ENCODE results near the gene TOMM70. TPM values are rescaled to one million over a fixed set of nuclear protein-coding genes. Genes with fewer than 3 reads are reported as not detected.

Gene TOMM70
- polyA plus RNA-seq, 1 donor (not counting 4 experiments of a cell fraction or from before 2014, with no cell fraction given): 40.8 TPM

DNA sequence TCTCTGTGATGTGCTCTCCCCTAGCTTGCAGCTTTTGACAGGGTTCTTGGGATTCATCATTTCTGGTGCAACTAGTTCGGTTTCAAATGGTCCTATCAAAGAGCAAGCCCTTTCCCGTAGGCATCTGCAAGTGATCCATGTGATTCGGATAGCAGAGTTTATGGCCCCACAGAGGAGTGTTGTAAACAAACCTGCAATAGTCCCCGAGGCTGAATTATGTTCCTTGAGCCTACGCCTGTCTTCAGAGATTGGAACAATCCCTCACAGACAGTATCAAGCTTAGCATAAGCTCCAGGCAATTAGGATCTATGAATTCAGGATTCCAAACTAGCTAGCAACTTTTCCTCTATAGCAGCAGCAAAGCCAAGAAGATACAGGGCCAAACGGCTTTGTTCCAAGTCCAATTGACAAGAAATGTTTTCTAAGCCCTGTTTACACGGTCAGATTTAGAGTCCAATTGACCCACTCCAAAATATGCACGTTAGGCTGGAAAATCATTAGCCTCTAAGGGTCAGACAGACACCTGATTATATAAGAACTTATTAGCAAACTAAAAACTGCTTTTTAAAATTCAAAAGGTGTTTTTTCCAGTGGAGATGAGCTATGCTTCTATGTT lies 25.3 kb upstream of the TOMM70 start:
- Histone ChIP-seq H3K9me1 (ENCODE audit: control insufficient read depth, extremely low read depth, insufficient read depth, low read length) (no peaks in the 10 kb centered on the region), H3K4me2 (ENCODE audit: control insufficient read depth, extremely low read depth, insufficient read depth, low read depth, low read length) (peak overlapping the region; percentile 42), H3K27me3 (ENCODE audit: control insufficient read depth, extremely low read depth, insufficient read depth, low read length) (no peaks in the 10 kb centered on the region), H3K36me3 (ENCODE audit: control insufficient read depth in 2 of 2, extremely low read depth in 1 of 2, insufficient read depth in 2 of 2, low read length in 2 of 2) (no peaks in the 10 kb centered on the region), H3K4me1 (ENCODE audit: control insufficient read depth, extremely low read depth, insufficient read depth, low read length) (peaks cover 16% of the 10 kb centered on the region), H3K79me2 (ENCODE audit: control insufficient read depth, insufficient read depth, low read length) (no peaks in the 10 kb centered on the region), H2AFZ (ENCODE audit: control insufficient read depth, low read length) (no peak overlapping the region), H3K9ac (ENCODE audit: control insufficient read depth, extremely low read depth, insufficient read depth, low read length) (no peak overlapping the region), H3K9me3 (ENCODE audit: control insufficient read depth, low read depth, low read length) (no peaks in the 10 kb centered on the region), H3K4me3 (ENCODE audit: control insufficient read depth in 2 of 3, extremely low read depth in 1 of 3, insufficient read depth in 2 of 3, low read depth in 1 of 3, low read length in 3 of 3) (no peak overlapping the region), H4K20me1 (ENCODE audit: control insufficient read depth, extremely low read depth, insufficient read depth, low read length) (no peaks in the 10 kb centered on the region), H3K27ac (ENCODE audit: control insufficient read depth, insufficient read depth, low read length) (peak overlapping the region; percentile 53)
- no peak for DNase-seq (ENCODE audit: low read depth, low spot score)
- TF ChIP-seq EZH2 (IDR thresholded peaks at IDR 0.05; ENCODE audit: low read length): no peak
- TF ChIP-seq, protein P1, sequence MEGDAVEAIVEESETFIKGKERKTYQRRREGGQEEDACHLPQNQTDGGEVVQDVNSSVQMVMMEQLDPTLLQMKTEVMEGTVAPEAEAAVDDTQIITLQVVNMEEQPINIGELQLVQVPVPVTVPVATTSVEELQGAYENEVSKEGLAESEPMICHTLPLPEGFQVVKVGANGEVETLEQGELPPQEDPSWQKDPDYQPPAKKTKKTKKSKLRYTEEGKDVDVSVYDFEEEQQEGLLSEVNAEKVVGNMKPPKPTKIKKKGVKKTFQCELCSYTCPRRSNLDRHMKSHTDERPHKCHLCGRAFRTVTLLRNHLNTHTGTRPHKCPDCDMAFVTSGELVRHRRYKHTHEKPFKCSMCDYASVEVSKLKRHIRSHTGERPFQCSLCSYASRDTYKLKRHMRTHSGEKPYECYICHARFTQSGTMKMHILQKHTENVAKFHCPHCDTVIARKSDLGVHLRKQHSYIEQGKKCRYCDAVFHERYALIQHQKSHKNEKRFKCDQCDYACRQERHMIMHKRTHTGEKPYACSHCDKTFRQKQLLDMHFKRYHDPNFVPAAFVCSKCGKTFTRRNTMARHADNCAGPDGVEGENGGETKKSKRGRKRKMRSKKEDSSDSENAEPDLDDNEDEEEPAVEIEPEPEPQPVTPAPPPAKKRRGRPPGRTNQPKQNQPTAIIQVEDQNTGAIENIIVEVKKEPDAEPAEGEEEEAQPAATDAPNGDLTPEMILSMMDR (optimal IDR thresholded peaks at IDR 0.05 in 1 of 3, IDR thresholded peaks at IDR 0.05 in 1 of 3, conservative IDR thresholded peaks at IDR 0.05 in 1 of 3; ENCODE audit: extremely low read depth in 1 of 3, insufficient read depth in 2 of 3, low read length in 3 of 3): no peak
- FAIRE-seq: peak; percentile 79
- dilution Hi-C loops (cut with MboI; ENCODE audit: extremely low pct_ligation_motif_present, low sequenced_read_pairs): no loop called here

GRCh38 chr3:100425316-100425715 lies 24.4 kb upstream of the TOMM70 start:
- FAIRE-seq: peak; percentile 78
- TF ChIP-seq, protein P1 (optimal IDR thresholded peaks at IDR 0.05 in 1 of 3, IDR thresholded peaks at IDR 0.05 in 1 of 3, conservative IDR thresholded peaks at IDR 0.05 in 1 of 3; ENCODE audit: extremely low read depth in 1 of 3, insufficient read depth in 2 of 3, low read length in 3 of 3): no peak
- no peak for TF ChIP-seq EZH2 (IDR thresholded peaks at IDR 0.05; ENCODE audit: low read length)
- Histone ChIP-seq H3K27ac (ENCODE audit: control insufficient read depth, insufficient read depth, low read length) (peak overlapping the region; percentile 53), H4K20me1 (ENCODE audit: control insufficient read depth, extremely low read depth, insufficient read depth, low read length) (no peaks in the 10 kb centered on the region), H3K9ac (ENCODE audit: control insufficient read depth, extremely low read depth, insufficient read depth, low read length) (no peak overlapping the region), H3K4me1 (ENCODE audit: control insufficient read depth, extremely low read depth, insufficient read depth, low read length) (peaks cover 16% of the 10 kb centered on the region), H3K4me3 (ENCODE audit: control insufficient read depth in 2 of 3, extremely low read depth in 1 of 3, insufficient read depth in 2 of 3, low read depth in 1 of 3, low read length in 3 of 3) (no peak overlapping the region), H3K4me2 (ENCODE audit: control insufficient read depth, extremely low read depth, insufficient read depth, low read depth, low read length) (peak overlapping the region; percentile 42), H2AFZ (ENCODE audit: control insufficient read depth, low read length) (no peak overlapping the region), H3K36me3 (ENCODE audit: control insufficient read depth in 2 of 2, extremely low read depth in 1 of 2, insufficient read depth in 2 of 2, low read length in 2 of 2) (no peaks in the 10 kb centered on the region), H3K9me3 (ENCODE audit: control insufficient read depth, low read depth, low read length) (no peaks in the 10 kb centered on the region), H3K9me1 (ENCODE audit: control insufficient read depth, extremely low read depth, insufficient read depth, low read length) (no peaks in the 10 kb centered on the region), H3K79me2 (ENCODE audit: control insufficient read depth, insufficient read depth, low read length) (no peaks in the 10 kb centered on the region), H3K27me3 (ENCODE audit: control insufficient read depth, extremely low read depth, insufficient read depth, low read length) (no peaks in the 10 kb centered on the region)
- DNase-seq (ENCODE audit: low read depth, low spot score): no peak
- dilution Hi-C loops (cut with MboI; ENCODE audit: extremely low pct_ligation_motif_present, low sequenced_read_pairs): no loop called here
